ENCODE measurements around the gene CSNK1G2. TPM values are rescaled to one million over a fixed set of nuclear protein-coding genes. Genes with fewer than 3 reads are reported as not detected.

CSNK1G2 gene
- total and polyA plus RNA-seq, 2 of the 13 experiments (the other 11 are each of a cell fraction or from before 2014, with no cell fraction given) = 53.8 to 72.5 TPM

DNA sequence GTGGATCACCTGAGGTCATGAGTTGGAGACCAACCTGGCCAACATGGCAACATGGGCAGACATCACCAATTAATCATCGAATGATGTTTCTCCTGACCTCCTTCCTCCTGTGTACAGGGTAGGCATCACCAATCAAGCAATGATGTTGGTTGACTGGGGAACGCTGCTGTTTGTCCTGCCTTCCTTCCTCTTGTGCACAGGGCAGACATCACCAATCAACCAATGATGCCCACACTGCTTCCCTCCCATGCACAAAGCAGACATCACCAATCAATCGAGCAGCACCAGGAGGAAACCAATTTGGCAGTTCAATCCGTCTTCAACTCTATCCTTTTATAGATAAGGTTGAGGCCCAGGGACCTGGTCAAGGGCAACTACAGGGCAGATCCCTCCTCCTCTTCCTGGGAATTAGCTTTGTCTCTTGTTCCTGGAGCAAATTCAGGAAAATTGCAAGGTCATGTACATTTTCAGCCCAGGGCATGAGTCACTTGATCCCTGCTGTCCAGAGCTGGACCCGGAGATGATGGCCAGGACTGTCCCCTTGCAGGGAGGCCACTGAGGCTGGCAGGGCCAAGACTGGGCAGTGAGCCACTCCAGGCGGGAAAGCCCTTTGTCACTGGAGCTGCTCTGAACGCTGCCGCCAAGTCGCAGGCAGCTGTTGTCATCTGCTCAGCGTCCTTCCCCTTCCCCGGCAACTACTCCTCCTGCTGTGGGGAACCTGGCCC is 5.3 kb upstream of the CSNK1G2 start (continued):
- TF ChIP-seq, protein P1, sequence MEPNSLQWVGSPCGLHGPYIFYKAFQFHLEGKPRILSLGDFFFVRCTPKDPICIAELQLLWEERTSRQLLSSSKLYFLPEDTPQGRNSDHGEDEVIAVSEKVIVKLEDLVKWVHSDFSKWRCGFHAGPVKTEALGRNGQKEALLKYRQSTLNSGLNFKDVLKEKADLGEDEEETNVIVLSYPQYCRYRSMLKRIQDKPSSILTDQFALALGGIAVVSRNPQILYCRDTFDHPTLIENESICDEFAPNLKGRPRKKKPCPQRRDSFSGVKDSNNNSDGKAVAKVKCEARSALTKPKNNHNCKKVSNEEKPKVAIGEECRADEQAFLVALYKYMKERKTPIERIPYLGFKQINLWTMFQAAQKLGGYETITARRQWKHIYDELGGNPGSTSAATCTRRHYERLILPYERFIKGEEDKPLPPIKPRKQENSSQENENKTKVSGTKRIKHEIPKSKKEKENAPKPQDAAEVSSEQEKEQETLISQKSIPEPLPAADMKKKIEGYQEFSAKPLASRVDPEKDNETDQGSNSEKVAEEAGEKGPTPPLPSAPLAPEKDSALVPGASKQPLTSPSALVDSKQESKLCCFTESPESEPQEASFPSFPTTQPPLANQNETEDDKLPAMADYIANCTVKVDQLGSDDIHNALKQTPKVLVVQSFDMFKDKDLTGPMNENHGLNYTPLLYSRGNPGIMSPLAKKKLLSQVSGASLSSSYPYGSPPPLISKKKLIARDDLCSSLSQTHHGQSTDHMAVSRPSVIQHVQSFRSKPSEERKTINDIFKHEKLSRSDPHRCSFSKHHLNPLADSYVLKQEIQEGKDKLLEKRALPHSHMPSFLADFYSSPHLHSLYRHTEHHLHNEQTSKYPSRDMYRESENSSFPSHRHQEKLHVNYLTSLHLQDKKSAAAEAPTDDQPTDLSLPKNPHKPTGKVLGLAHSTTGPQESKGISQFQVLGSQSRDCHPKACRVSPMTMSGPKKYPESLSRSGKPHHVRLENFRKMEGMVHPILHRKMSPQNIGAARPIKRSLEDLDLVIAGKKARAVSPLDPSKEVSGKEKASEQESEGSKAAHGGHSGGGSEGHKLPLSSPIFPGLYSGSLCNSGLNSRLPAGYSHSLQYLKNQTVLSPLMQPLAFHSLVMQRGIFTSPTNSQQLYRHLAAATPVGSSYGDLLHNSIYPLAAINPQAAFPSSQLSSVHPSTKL (CRISPR knock-in tag; IDR thresholded peaks at IDR 0.05) = peak; percentile 25; the same call in 1 of the 2 replicates
- TF ChIP-seq ZNF597 (CRISPR knock-in tag; IDR thresholded peaks at IDR 0.05) = no peak
- TF ChIP-seq ADNP (CRISPR knock-in tag; IDR thresholded peaks at IDR 0.05) = no peak
- TF ChIP-seq ZNF781 (CRISPR knock-in tag; IDR thresholded peaks at IDR 0.05; ENCODE audit: borderline replicate concordance, not compliant biosample characterization) = no peak
- no peak for TF ChIP-seq GTF2F1 (IDR thresholded peaks at IDR 0.05; ENCODE audit: low read length)
- TF ChIP-seq MAX (IDR thresholded peaks at IDR 0.05) = peak; percentile 15; the same call in 1 of the 2 replicates
- no peak for TF ChIP-seq ZSCAN31 (CRISPR knock-in tag; IDR thresholded peaks at IDR 0.05; ENCODE audit: low read depth)
- no peak for TF ChIP-seq ZNF264 (CRISPR knock-in tag; IDR thresholded peaks at IDR 0.05)
- TF ChIP-seq, protein P2, sequence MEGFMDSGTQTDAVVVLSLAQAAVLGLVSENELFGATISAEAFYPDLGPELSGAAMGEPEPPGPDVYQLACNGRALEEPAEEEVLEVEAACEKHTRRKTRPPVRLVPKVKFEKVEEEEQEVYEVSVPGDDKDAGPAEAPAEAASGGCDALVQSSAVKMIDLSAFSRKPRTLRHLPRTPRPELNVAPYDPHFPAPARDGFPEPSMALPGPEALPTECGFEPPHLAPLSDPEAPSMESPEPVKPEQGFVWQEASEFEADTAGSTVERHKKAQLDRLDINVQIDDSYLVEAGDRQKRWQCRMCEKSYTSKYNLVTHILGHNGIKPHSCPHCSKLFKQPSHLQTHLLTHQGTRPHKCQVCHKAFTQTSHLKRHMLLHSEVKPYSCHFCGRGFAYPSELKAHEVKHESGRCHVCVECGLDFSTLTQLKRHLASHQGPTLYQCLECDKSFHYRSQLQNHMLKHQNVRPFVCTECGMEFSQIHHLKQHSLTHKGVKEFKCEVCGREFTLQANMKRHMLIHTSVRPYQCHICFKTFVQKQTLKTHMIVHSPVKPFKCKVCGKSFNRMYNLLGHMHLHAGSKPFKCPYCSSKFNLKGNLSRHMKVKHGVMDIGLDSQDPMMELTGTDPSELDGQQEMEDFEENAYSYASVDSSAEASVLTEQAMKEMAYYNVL (CRISPR knock-in tag; IDR thresholded peaks at IDR 0.05; ENCODE audit: borderline replicate concordance) = peak; percentile 40; the same call in 1 of the 2 replicates
- no peak for TF ChIP-seq ZNF44 (CRISPR knock-in tag; IDR thresholded peaks at IDR 0.05)
- no peak for TF ChIP-seq ZNF616 (CRISPR knock-in tag; IDR thresholded peaks at IDR 0.05; ENCODE audit: low read depth)
- no peak for TF ChIP-seq NR2C2 (CRISPR knock-in tag; IDR thresholded peaks at IDR 0.05; ENCODE audit: borderline replicate concordance)
- no peak for TF ChIP-seq ZNF460 (CRISPR knock-in tag; IDR thresholded peaks at IDR 0.05; ENCODE audit: borderline replicate concordance)
- TF ChIP-seq NONO (IDR thresholded peaks at IDR 0.05) = no peak
- no peak for TF ChIP-seq NONO (CRISPR knock-in tag; conservative IDR thresholded peaks at IDR 0.05)
- TF ChIP-seq SMAD3 (CRISPR knock-in tag; IDR thresholded peaks at IDR 0.05) = no peak
- TF ChIP-seq ZNF605 (CRISPR knock-in tag; IDR thresholded peaks at IDR 0.05) = 0 out of 2 replicates have a peak, but pooled peaks have one; percentile 43
- TF ChIP-seq MTF2 (CRISPR knock-in tag; IDR thresholded peaks at IDR 0.05; ENCODE audit: borderline replicate concordance) = no peak
- TF ChIP-seq, protein P3, sequence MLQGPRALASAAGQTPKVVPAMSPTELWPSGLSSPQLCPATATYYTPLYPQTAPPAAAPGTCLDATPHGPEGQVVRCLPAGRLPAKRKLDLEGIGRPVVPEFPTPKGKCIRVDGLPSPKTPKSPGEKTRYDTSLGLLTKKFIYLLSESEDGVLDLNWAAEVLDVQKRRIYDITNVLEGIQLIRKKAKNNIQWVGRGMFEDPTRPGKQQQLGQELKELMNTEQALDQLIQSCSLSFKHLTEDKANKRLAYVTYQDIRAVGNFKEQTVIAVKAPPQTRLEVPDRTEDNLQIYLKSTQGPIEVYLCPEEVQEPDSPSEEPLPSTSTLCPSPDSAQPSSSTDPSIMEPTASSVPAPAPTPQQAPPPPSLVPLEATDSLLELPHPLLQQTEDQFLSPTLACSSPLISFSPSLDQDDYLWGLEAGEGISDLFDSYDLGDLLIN (CRISPR knock-in tag; IDR thresholded peaks at IDR 0.05; ENCODE audit: borderline replicate concordance) = no peak
- no peak for TF ChIP-seq ZNF780A (CRISPR knock-in tag; IDR thresholded peaks at IDR 0.05)
- TF ChIP-seq KLF13 (CRISPR knock-in tag; IDR thresholded peaks at IDR 0.05) = no peak
- no peak for TF ChIP-seq ZNF678 (CRISPR knock-in tag; IDR thresholded peaks at IDR 0.05)
